ENCODE measurements around the gene PLXNA3.

- TF ChIP-seq CTCF (IDR thresholded peaks at IDR 0.05) (no peak), POLR2A (IDR thresholded peaks at IDR 0.05) (no peak), EP300 (IDR thresholded peaks at IDR 0.05) (no peak)
Measured at GRCh38 chrX:154413142-154413541, 44.9 kb upstream of the PLXNA3 start.
